H1 (cell line): ENCODE data around the gene C2orf78. TPM values are rescaled to one million over a fixed set of nuclear protein-coding genes. Genes with fewer than 3 reads are reported as not detected.

Source experiments
- CTCF ChIA-PET: fragments of 300-600 bp; sonication (Branson Sonifier 250); formaldehyde crosslinking; loops from one replicate; lab custom pipeline; 2021; ENCODE audit not compliant: partially characterized antibody; lab: Charles Lee
- POLR2A ChIA-PET: fragments of 300-600 bp; sonication (Branson Sonifier 250); formaldehyde crosslinking; loops from one replicate; lab custom pipeline; 2021; ENCODE audit warnings: inconsistent platforms; ENCODE audit not compliant: partially characterized antibody; lab: Charles Lee
- DNase-seq, 2 experiments: peaks; one replicate each; pipeline versions ENCODE4 v3.0.0 to v3.0.0-alpha.2; 2010 to 2022; ENCODE audit warnings: low spot score in 2 of 2, low read depth in 1 of 2, mixed read lengths in 1 of 2
- FAIRE-seq: peaks from 2 replicates; lab custom pipeline; 2011; peaks lifted over from hg19 to GRCh38; lab: Jason Lieb, UNC
- H2AFZ ChIP-seq: 2 replicates; pipeline ENCODE4 v1.8.1; 2012; ENCODE audit warnings: low read length, inconsistent platforms
- H2AK5ac ChIP-seq: 2 replicates; pipeline ENCODE4 v1.6.1; 2013; ENCODE audit warnings: low read depth, low read length
- H2BK120ac ChIP-seq: replicated peaks from 2 replicates; pipeline ENCODE3; 2013; ENCODE audit warnings: low read depth, low read length, inconsistent platforms
- H2BK12ac ChIP-seq: 2 replicates; pipeline ENCODE4 v1.6.1; 2013; ENCODE audit warnings: low read depth, low read length
- H2BK15ac ChIP-seq: 2 replicates; pipeline ENCODE4 v1.6.1; 2013; ENCODE audit warnings: low read length
- H2BK20ac ChIP-seq: 2 replicates; pipeline ENCODE4 v1.6.1; 2013; ENCODE audit warnings: low read length
- H2BK5ac ChIP-seq: 2 replicates; pipeline ENCODE4 v1.6.1; 2013; ENCODE audit warnings: low read depth, low read length
- H3K14ac ChIP-seq: 2 replicates; pipeline ENCODE4 v1.6.1; 2013; ENCODE audit warnings: inconsistent platforms; ENCODE audit not compliant: insufficient read length
- H3K18ac ChIP-seq: 2 replicates; pipeline ENCODE4 v1.6.1; 2013; ENCODE audit warnings: low read length; ENCODE audit errors: extremely low read depth
- H3K23ac ChIP-seq: 2 replicates; pipeline ENCODE4 v1.6.1; 2013; ENCODE audit warnings: inconsistent platforms; ENCODE audit not compliant: insufficient read length
- H3K23me2 ChIP-seq: 2 replicates; pipeline ENCODE4 v1.6.1; 2013; ENCODE audit warnings: low read depth, low read length
- H3K27ac ChIP-seq: 2 replicates; pipeline ENCODE4 v1.6.1; 2011; ENCODE audit warnings: low read depth, low read length, inconsistent platforms
- H3K27me3 ChIP-seq, 4 experiments: replicated peaks in 1 of 4; 1 replicate in 1 of 4; 2 replicates in 3 of 4; pipeline versions ENCODE4 v1.6.1 to v1.8.1; 2011 to 2013; ENCODE audit warnings: low read length in 3 of 4, mild to moderate bottlenecking in 3 of 4, inconsistent platforms in 2 of 4, mixed read lengths in 2 of 4, moderate library complexity in 1 of 4; ENCODE audit not compliant: control insufficient read depth in 3 of 4, insufficient read depth in 3 of 4; ENCODE audit errors: extremely low read depth in 1 of 4
- H3K36me3 ChIP-seq, 4 experiments: 2 replicates each; pipeline versions ENCODE4 v1.6.1 to v1.8.1; 2011 to 2013; ENCODE audit warnings: mild to moderate bottlenecking in 4 of 4, low read length in 3 of 4, moderate library complexity in 2 of 4, control low read depth in 1 of 4, inconsistent platforms in 1 of 4; ENCODE audit not compliant: insufficient read depth in 4 of 4, control insufficient read depth in 2 of 4
- H3K4ac ChIP-seq: replicated peaks from 2 replicates; pipeline ENCODE3; 2013; ENCODE audit warnings: low read length, low read depth, mixed read lengths, inconsistent platforms; ENCODE audit not compliant: insufficient read length
- H3K4me1 ChIP-seq, 4 experiments: replicated peaks in 1 of 4; 1 replicate in 1 of 4; 2 replicates in 3 of 4; pipeline versions ENCODE4 v1.6.1 to v1.8.1; 2011 to 2013; ENCODE audit warnings: low read length in 3 of 4, inconsistent platforms in 2 of 4, mixed read lengths in 1 of 4; ENCODE audit not compliant: insufficient read depth in 4 of 4, control insufficient read depth in 3 of 4
- H3K4me2 ChIP-seq, 2 experiments: 2 replicates each; pipeline versions ENCODE4 v1.6.1 to v1.8.1; 2011 to 2013; ENCODE audit warnings: low read depth in 2 of 2, low read length in 2 of 2, control low read depth in 1 of 2, inconsistent platforms in 1 of 2, mild to moderate bottlenecking in 1 of 2; ENCODE audit not compliant: insufficient read depth in 1 of 2
- H3K4me3 ChIP-seq, 4 experiments: fragments of 200-600, 300-600 bp in 1 of 4; sonication (generic), shearing (Covaris generic), sonication (Bioruptor Twin) in 1 of 4; 2 replicates each; pipeline versions ENCODE4 v1.5.1 to v1.8.1; 2011 to 2016; ENCODE audit warnings: low read length in 4 of 4, low read depth in 3 of 4, control low read depth in 2 of 4, inconsistent platforms in 2 of 4, mild to moderate bottlenecking in 2 of 4, mixed read lengths in 1 of 4, moderate library complexity in 1 of 4; ENCODE audit not compliant: insufficient read depth in 2 of 4; ENCODE audit errors: extremely low read depth in 1 of 4
- H3K56ac ChIP-seq: replicated peaks from 2 replicates; pipeline ENCODE3; 2013; ENCODE audit warnings: low read depth, mild to moderate bottlenecking, mixed read lengths, low read length, inconsistent platforms; ENCODE audit not compliant: insufficient read length
- H3K79me1 ChIP-seq: 2 replicates; pipeline ENCODE4 v1.6.1; 2013; ENCODE audit warnings: low read depth, low read length, control low read depth
- H3K79me2 ChIP-seq, 2 experiments: 2 replicates each; pipeline versions ENCODE4 v1.6.1 to v1.8.1; 2012 to 2013; ENCODE audit warnings: low read length in 2 of 2, mild to moderate bottlenecking in 2 of 2, inconsistent platforms in 1 of 2; ENCODE audit not compliant: insufficient read depth in 2 of 2, control insufficient read depth in 1 of 2
- H3K9ac ChIP-seq, 4 experiments: replicated peaks in 1 of 4; 1 replicate in 1 of 4; 2 replicates in 3 of 4; pipeline versions ENCODE4 v1.6.1 to v1.8.1; 2011 to 2013; ENCODE audit warnings: low read depth in 3 of 4, low read length in 3 of 4, control low read depth in 2 of 4, mild to moderate bottlenecking in 2 of 4, moderate library complexity in 2 of 4, inconsistent platforms in 1 of 4; ENCODE audit errors: extremely low read depth in 1 of 4
- H3K9me3 ChIP-seq, 2 experiments: 2 replicates each; pipeline versions ENCODE4 v1.6.1 to v1.8.1; 2012 to 2013; ENCODE audit warnings: mild to moderate bottlenecking in 2 of 2, moderate library complexity in 2 of 2, control low read depth in 1 of 2, inconsistent platforms in 1 of 2, low read depth in 1 of 2, low read length in 1 of 2, mixed read lengths in 1 of 2; ENCODE audit not compliant: insufficient read depth in 2 of 2
- H4K20me1 ChIP-seq, 2 experiments: replicated peaks in 1 of 2; 2 replicates each; pipeline versions ENCODE3 to v1.8.1; 2011 to 2013; ENCODE audit warnings: inconsistent platforms in 2 of 2, low read length in 2 of 2, mild to moderate bottlenecking in 1 of 2; ENCODE audit not compliant: insufficient read depth in 2 of 2, control insufficient read depth in 1 of 2
- H4K5ac ChIP-seq: 2 replicates; pipeline ENCODE4 v1.6.1; 2013; ENCODE audit warnings: low read length, low read depth, mixed read lengths, inconsistent platforms; ENCODE audit not compliant: insufficient read length
- H4K8ac ChIP-seq: 2 replicates; pipeline ENCODE4 v1.8.0; 2013; ENCODE audit warnings: mild to moderate bottlenecking, moderate library complexity, low read length, inconsistent platforms; ENCODE audit not compliant: insufficient read depth; ENCODE audit errors: extremely low read depth
- H4K91ac ChIP-seq: replicated peaks from 2 replicates; pipeline ENCODE3; 2013; ENCODE audit warnings: low read length, mixed read lengths, inconsistent platforms; ENCODE audit not compliant: insufficient read length
- CHD2 ChIP-seq: IDR thresholded peaks from 2 replicates; pipeline ENCODE4 v1.6.1; 2012; ENCODE audit warnings: low read length, improper control_type of control experiment
- EGR1 ChIP-seq: IDR thresholded peaks from 2 replicates; pipeline ENCODE4 v1.6.1; 2011; ENCODE audit warnings: low read depth, low read length, borderline replicate concordance
- FOSL1 ChIP-seq: IDR thresholded peaks from 2 replicates; pipeline ENCODE4 v1.6.1; 2011; ENCODE audit warnings: mild to moderate bottlenecking, low read depth, low read length, moderate library complexity; ENCODE audit not compliant: insufficient read depth
- GABPA ChIP-seq: IDR thresholded peaks from 2 replicates; pipeline ENCODE4 v1.6.1; 2011; ENCODE audit warnings: mild to moderate bottlenecking, low read length, moderate library complexity, borderline replicate concordance; ENCODE audit not compliant: insufficient read depth
- PHF8 ChIP-seq: fragments of 200-600 bp; sonication (generic); conservative IDR thresholded peaks from 2 replicates; pipeline ENCODE4 v1.7.1; 2012; ENCODE audit warnings: low read depth, mild to moderate bottlenecking, inconsistent platforms, low read length, moderate library complexity
- POLR2AphosphoS5 ChIP-seq: IDR thresholded peaks from 2 replicates; pipeline ENCODE4 v1.6.1; 2011; ENCODE audit warnings: low read depth, low read length
- SP1 ChIP-seq: IDR thresholded peaks from 2 replicates; pipeline ENCODE4 v1.6.1; 2011; ENCODE audit warnings: low read depth, low read length
- SP2 ChIP-seq: IDR thresholded peaks from 2 replicates; pipeline ENCODE4 v1.6.1; 2012; ENCODE audit warnings: mild to moderate bottlenecking, low read length, inconsistent platforms
- SUZ12 ChIP-seq: fragments of 200-600 bp; sonication (generic); IDR thresholded peaks from 2 replicates; pipeline ENCODE4 v1.6.1; 2012; ENCODE audit warnings: mild to moderate bottlenecking, inconsistent platforms, low read length, moderate library complexity, mixed read lengths
- TBP ChIP-seq: IDR thresholded peaks from 2 replicates; pipeline ENCODE4 v1.6.1; 2011; ENCODE audit warnings: low read depth, low read length, improper control_type of control experiment
- WGBS, 2 experiments: shearing (Covaris generic) in 1 of 2; methylation state at CpG; one replicate each; pipeline versions ENCODE4 v1.1.6 to v1.1.7; 2013 to 2015; ENCODE audit warnings: low lambda C conversion rate in 2 of 2, mixed read lengths in 2 of 2, inconsistent platforms in 1 of 2, low coverage in 1 of 2, missing lambda C conversion rate in 1 of 2; ENCODE audit not compliant: insufficient replicate concordance in 2 of 2, insufficient coverage in 1 of 2, insufficient read length in 1 of 2; ENCODE audit errors: extremely low coverage in 1 of 2, missing lambda C conversion rate in 1 of 2; 5-methylcytosine and 5-hydroxymethylcytosine counted together
- polyA plus RNA-seq, 7 experiments: library from polyadenylated mRNA; depleted of rRNA in 3 of 7; stranded (reverse) in 5 of 7; unstranded in 2 of 7; fragments of >200 nt in 5 of 7; fragments of 200-250 nt in 2 of 7; gene quantifications; 1 replicate in 5 of 7; 2 replicates in 1 of 7; 4 replicates in 1 of 7; pipeline versions ENCODE4 v1.2.1 to v1.2.3, GENCODE V29; 2011 to 2013; ENCODE audit warnings: missing spikeins in 2 of 7, mixed read lengths in 2 of 7
- total RNA-seq: library from RNA; stranded (reverse); fragmentation: NEBNext Ultra II Directional; extraction: Animal tissue kit (Norgen Biotek cat#: 25700); gene quantifications from 2 replicates; pipeline ENCODE4 v1.2.1, GENCODE V29; 2021

C2orf78 gene
- total and polyA plus RNA-seq, 2 of the 8 experiments (the other 6 are each of a cell fraction or from before 2014, with no cell fraction given): 0.39 to 0.89 TPM

DNA sequence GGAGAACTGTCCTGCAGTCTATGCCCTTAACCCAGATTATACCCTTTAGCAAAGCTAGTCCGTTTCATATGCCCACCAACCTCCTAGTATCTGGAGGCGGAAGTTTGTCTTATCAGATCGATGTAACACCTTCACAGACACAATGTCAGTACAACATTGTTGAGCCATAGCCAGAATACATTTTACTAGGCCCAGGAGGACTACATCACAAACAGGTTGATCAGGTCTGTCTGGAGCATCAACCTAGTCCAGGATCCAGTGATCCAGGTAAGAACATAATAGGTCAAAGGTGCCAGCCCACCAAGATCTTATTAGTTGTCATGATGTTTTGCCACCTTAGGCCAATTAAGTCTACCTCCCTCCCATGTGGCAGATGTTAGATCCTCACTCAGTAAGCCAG, 44.9 kb upstream of the C2orf78 start:
- no peak overlapping the region for H3K18ac ChIP-seq
- H2BK120ac ChIP-seq: no peak overlapping the region
- H3K79me1 ChIP-seq: no peaks in the 10 kb centered on the region
- H3K27me3 ChIP-seq: peaks cover 11 to 36% (median 26%) of the 10 kb centered on the region in 4 experiments
- no peak overlapping the region for H3K4me3 ChIP-seq
- no peak overlapping the region for H4K5ac ChIP-seq
- no peak overlapping the region for H2BK12ac ChIP-seq
- POLR2A ChIA-PET: no interaction called here
- FAIRE-seq (no peak), DNase-seq (no peak)
- peaks cover 6% of the 10 kb centered on the region; the same call in 1 of the 2 replicates for H3K23me2 ChIP-seq
- H4K20me1 ChIP-seq: no peaks in the 10 kb centered on the region
- H2BK15ac ChIP-seq: no peak overlapping the region
- H2BK5ac ChIP-seq: no peak overlapping the region
- H3K9ac ChIP-seq: no peak overlapping the region
- no peak overlapping the region for H4K8ac ChIP-seq
- no peak overlapping the region for H2AK5ac ChIP-seq
- WGBS, 2 experiments: 95% methylated on average over 3 of the region's 3 CpGs; no CpG with 5 or more reads in 1 of the 2 experiments
- no peak overlapping the region for H2AFZ ChIP-seq
- H3K23ac ChIP-seq: no peak overlapping the region
- no peak overlapping the region for H3K56ac ChIP-seq
- no peak overlapping the region for H3K4me2 ChIP-seq
- no peak overlapping the region for H3K27ac ChIP-seq
- H3K4ac ChIP-seq: no peak overlapping the region
- CTCF ChIA-PET: interaction anchor here (1.8 kb wide), 1 partner anchor 84 kb away, joined by 5 read pairs; no protein-coding TSS in a partner anchor
- H3K9me3 ChIP-seq: peaks cover 2 to 9% of the 10 kb centered on the region in 2 experiments; a peak in 3 of 4 replicates
- no peak overlapping the region for H4K91ac ChIP-seq
- H3K14ac ChIP-seq: no peak overlapping the region
- H3K79me2 ChIP-seq: peaks cover 0 to 9% of the 10 kb centered on the region in 2 experiments; a peak in 2 of 4 replicates
- H3K4me1 ChIP-seq: peaks cover 0 to 4% (median 1%) of the 10 kb centered on the region in 4 experiments; a peak in 2 of 7 replicates
- H3K36me3 ChIP-seq: 0 out of 8 replicates have a peak, but pooled peaks cover 0 to 3% (median under 1%) of the 10 kb centered on the region in 4 experiments
- no peak for TF ChIP-seq CHD2
- TF ChIP-seq POLR2AphosphoS5: no peak
- TF ChIP-seq TBP: no peak
- TF ChIP-seq PHF8: no peak
- no peak for TF ChIP-seq EGR1
- no peak for TF ChIP-seq SP2
- TF ChIP-seq GABPA: no peak
- TF ChIP-seq SUZ12: no peak
- TF ChIP-seq SP1: no peak
- TF ChIP-seq FOSL1: no peak
- TF ChIP-seq, all 59 proteins: peak for 0
- no peak overlapping the region for H2BK20ac ChIP-seq
